SK-N-SH (cell line): ENCODE results near the gene VSIG2. TPM values are rescaled to one million over a fixed set of nuclear protein-coding genes. Genes with fewer than 3 reads are reported as not detected.

Experiments used
- CTCF ChIA-PET: fragments of 300-600, 350-600 bp; formaldehyde crosslinking; extraction: SDS; loops from one replicate; lab custom pipeline; 2021; lab: Yijun Ruan, JAX
- POLR2A ChIA-PET: fragments of 350-600 bp; sonication (Branson Sonifier 250); formaldehyde crosslinking; extraction: SDS; loops from one replicate; lab custom pipeline; 2020; ENCODE audit warnings: antibody characterized with exemption, inconsistent platforms; lab: Yijun Ruan, JAX
- DNase-seq: peaks from one replicate; pipeline ENCODE4 v3.0.0; 2012
- H2AFZ ChIP-seq: fragments of 200-600 bp; sonication (generic); 2 replicates; pipeline ENCODE4 v1.8.1; 2016; ENCODE audit warnings: antibody characterized with exemption, mild to moderate bottlenecking, low read depth
- H3F3A ChIP-seq: fragments of 200-600 bp; sonication (generic); replicated peaks from 2 replicates; pipeline ENCODE3; 2016; ENCODE audit warnings: antibody characterized with exemption, mild to moderate bottlenecking; ENCODE audit not compliant: insufficient read depth
- H3K27ac ChIP-seq, 2 experiments: fragments of 200-500 bp in 1 of 2; fragments of 200-600 bp in 1 of 2; sonication (Bioruptor generic) in 1 of 2; sonication (generic), shearing (Covaris generic) in 1 of 2; 2 replicates each; pipeline versions ENCODE4 v1.5.1 to v1.6.1; 2014 to 2016; ENCODE audit warnings: low read depth in 2 of 2, inconsistent platforms in 1 of 2, low read length in 1 of 2, mild to moderate bottlenecking in 1 of 2, mixed read lengths in 1 of 2
- H3K27me3 ChIP-seq: fragments of 200-600 bp; sonication (generic), shearing (Covaris generic); 2 replicates; pipeline ENCODE4 v1.6.1; 2016; ENCODE audit warnings: mixed run types; ENCODE audit not compliant: insufficient read depth
- H3K36me3 ChIP-seq, 2 experiments: fragments of 200-500 bp in 1 of 2; fragments of 200-600 bp in 1 of 2; sonication (Bioruptor generic) in 1 of 2; sonication (generic) in 1 of 2; replicated peaks in 1 of 2; 2 replicates each; pipeline versions ENCODE3 to v1.5.1; 2014 to 2016; ENCODE audit warnings: low read length in 1 of 2, mild to moderate bottlenecking in 1 of 2; ENCODE audit not compliant: insufficient read depth in 2 of 2, control insufficient read depth in 1 of 2
- H3K4me1 ChIP-seq, 2 experiments: fragments of 200-500 bp in 1 of 2; fragments of 200-600 bp in 1 of 2; sonication (Bioruptor generic) in 1 of 2; sonication (generic), shearing (Covaris generic) in 1 of 2; 2 replicates each; pipeline versions ENCODE4 v1.5.1 to v1.6.1; 2014 to 2016; ENCODE audit warnings: low read depth in 1 of 2, low read length in 1 of 2, mixed run types in 1 of 2; ENCODE audit not compliant: insufficient read depth in 2 of 2, control insufficient read depth in 1 of 2
- H3K4me2 ChIP-seq: fragments of 200-600 bp; sonication (generic), shearing (Covaris generic); 2 replicates; pipeline ENCODE4 v1.6.1; 2017; ENCODE audit warnings: mixed run types
- H3K4me3 ChIP-seq, 2 experiments: fragments of 200-500 bp in 1 of 2; fragments of 200-600 bp in 1 of 2; sonication (Bioruptor generic) in 1 of 2; sonication (generic), shearing (Covaris generic) in 1 of 2; 2 replicates each; pipeline versions ENCODE4 v1.5.1 to v1.8.1; 2014 to 2016; ENCODE audit warnings: low read depth in 2 of 2, inconsistent platforms in 1 of 2, low read length in 1 of 2, mild to moderate bottlenecking in 1 of 2, mixed read lengths in 1 of 2, moderate library complexity in 1 of 2
- H3K79me2 ChIP-seq: fragments of 200-600 bp; sonication (generic); 2 replicates; pipeline ENCODE4 v1.8.1; 2017; ENCODE audit warnings: mild to moderate bottlenecking; ENCODE audit not compliant: insufficient read depth
- H3K9ac ChIP-seq: fragments of 200-600 bp; sonication (generic); 2 replicates; pipeline ENCODE4 v1.6.1; 2017; ENCODE audit warnings: mixed run types
- H3K9me2 ChIP-seq: fragments of 200-600 bp; sonication (generic); 2 replicates; pipeline ENCODE4 v1.6.1; 2017; ENCODE audit warnings: mixed run types
- H3K9me3 ChIP-seq: fragments of 200-600 bp; sonication (generic); 2 replicates; pipeline ENCODE4 v1.6.1; 2017; ENCODE audit warnings: mixed run types, mild to moderate bottlenecking, moderate library complexity
- H4K20me1 ChIP-seq: fragments of 200-600 bp; sonication (generic); 2 replicates; pipeline ENCODE4 v1.6.1; 2017; ENCODE audit warnings: mild to moderate bottlenecking, mixed run types; ENCODE audit not compliant: insufficient read depth
- CTCF ChIP-seq: fragments of 200-600 bp; sonication (generic); IDR thresholded peaks from 2 replicates; pipeline ENCODE4 v1.6.1; 2017; ENCODE audit warnings: antibody characterized with exemption, mild to moderate bottlenecking, moderate library complexity
- EP300 ChIP-seq, 2 experiments: IDR thresholded peaks; 2 replicates each; pipeline versions ENCODE4 v1.4.0 to v1.6.1; 2012; ENCODE audit warnings: borderline replicate concordance in 1 of 2, low read depth in 1 of 2, low read length in 1 of 2
- FOSL2 ChIP-seq: IDR thresholded peaks from 2 replicates; pipeline ENCODE4 v1.4.0; 2012; ENCODE audit warnings: low read depth, mild to moderate bottlenecking, moderate library complexity, borderline replicate concordance
- FOXM1 ChIP-seq: IDR thresholded peaks from 2 replicates; pipeline ENCODE4 v1.4.0; 2012; ENCODE audit warnings: low read depth, mild to moderate bottlenecking
- GABPA ChIP-seq: IDR thresholded peaks from 2 replicates; pipeline ENCODE4 v1.4.0; 2012; ENCODE audit warnings: low read depth, mild to moderate bottlenecking
- GATA2 ChIP-seq: sonication (generic); formaldehyde crosslinking; IDR thresholded peaks from 2 replicates; pipeline ENCODE4 v1.5.0; 2020; ENCODE audit warnings: mild to moderate bottlenecking, missing genetic modification reagents
- IRF3 ChIP-seq: fragments of 150-350 bp; IDR thresholded peaks from 2 replicates; pipeline ENCODE4 v1.6.1; 2016; ENCODE audit warnings: mild to moderate bottlenecking, low read depth, low read length
- MXI1 ChIP-seq: IDR thresholded peaks from 2 replicates; pipeline ENCODE4 v1.6.1; 2012; ENCODE audit warnings: mild to moderate bottlenecking, low read depth, low read length, improper control_type of control experiment
- NFIC ChIP-seq: IDR thresholded peaks from 2 replicates; pipeline ENCODE4 v1.4.0; 2012; ENCODE audit warnings: borderline replicate concordance
- PBX3 ChIP-seq: IDR thresholded peaks from 2 replicates; pipeline ENCODE4; 2012
- RAD21 ChIP-seq: IDR thresholded peaks from 2 replicates; pipeline ENCODE4 v1.6.1; 2012; ENCODE audit warnings: mild to moderate bottlenecking, low read length
- RCOR1 ChIP-seq: fragments of 150-350 bp; IDR thresholded peaks from 2 replicates; pipeline ENCODE4 v1.6.1; 2017; ENCODE audit warnings: antibody characterized with exemption, low read length
- REST ChIP-seq: IDR thresholded peaks from 2 replicates; pipeline ENCODE4 v1.6.1; 2012; ENCODE audit warnings: mild to moderate bottlenecking, low read depth, low read length, moderate library complexity
- RFX5 ChIP-seq: IDR thresholded peaks from 2 replicates; pipeline ENCODE4 v1.6.1; 2012; ENCODE audit warnings: mild to moderate bottlenecking, improper control_type of control experiment, low read length
- RXRA ChIP-seq: IDR thresholded peaks from 2 replicates; pipeline ENCODE4 v1.4.0; 2012; ENCODE audit warnings: low read depth, mild to moderate bottlenecking, borderline replicate concordance
- TCF12 ChIP-seq: IDR thresholded peaks from 2 replicates; pipeline ENCODE4 v1.4.0; 2012
- TEAD4 ChIP-seq: IDR thresholded peaks from 2 replicates; pipeline ENCODE4 v1.4.0; 2012; ENCODE audit warnings: mild to moderate bottlenecking, borderline replicate concordance; ENCODE audit not compliant: insufficient read depth
- USF2 ChIP-seq: fragments of 150-350 bp; IDR thresholded peaks from 2 replicates; pipeline ENCODE4 v1.6.1; 2017; ENCODE audit warnings: antibody characterized with exemption, low read length, low read depth, borderline replicate concordance
- WGBS: methylation state at CpG from one replicate; pipeline ENCODE4 v1.1.6; 2017; ENCODE audit warnings: low lambda C conversion rate; 5-methylcytosine and 5-hydroxymethylcytosine counted together
- polyA plus RNA-seq, 3 experiments: library from polyadenylated mRNA; depleted of rRNA; stranded (reverse); fragments of >200 nt; gene quantifications; 2 replicates each; pipeline ENCODE4 v1.2.3, GENCODE V29; 2012

VSIG2 gene
- polyA plus RNA-seq, 1 of the 3 experiments (the other 2 are of a cell fraction) = not detected

GRCh38 chr11:124751391-124751740 is 689 bp downstream of the VSIG2 start:
- no peaks in the 10 kb centered on the region for H3K36me3 ChIP-seq
- peak; percentile 33 for DNase-seq
- TF ChIP-seq NFIC = no peak
- no peak for TF ChIP-seq MXI1
- no peak for TF ChIP-seq EP300 (IDR thresholded peaks at IDR 0.05; ENCODE audit: borderline replicate concordance in 1 of 2, low read depth in 1 of 2, low read length in 1 of 2)
- TF ChIP-seq PBX3 = no peak
- TF ChIP-seq TCF12 = no peak
- TF ChIP-seq RCOR1 = no peak
- no peak for TF ChIP-seq GATA2 (CRISPR knock-in tag)
- no peak for TF ChIP-seq IRF3
- TF ChIP-seq GABPA = no peak
- TF ChIP-seq REST = no peak
- no peak for TF ChIP-seq FOXM1
- no peak for TF ChIP-seq RXRA
- no peak for TF ChIP-seq TEAD4
- no peak for TF ChIP-seq RFX5
- TF ChIP-seq CTCF = no peak
- no peak for TF ChIP-seq USF2
- no peak for TF ChIP-seq FOSL2
- TF ChIP-seq RAD21 = no peak
- TF ChIP-seq, all 33 proteins: peak for 0
- ChIA-PET CTCF (interaction anchor here (0.7 to 5.3 kb wide), 5 partner anchors 11 to 125 kb away, joined by 3 to 31 read pairs (median 3); partner anchors contain the start of genes ESAM, MSANTD2 and NRGN), POLR2A (no interaction called here)
- no peaks in the 10 kb centered on the region for H3K9me3 ChIP-seq
- 82% methylated on average over 10 of the region's 11 CpGs for WGBS
- no peak overlapping the region for H3K4me3 ChIP-seq
- no peak overlapping the region for H3K9ac ChIP-seq
- no peaks in the 10 kb centered on the region for H4K20me1 ChIP-seq
- H2AFZ ChIP-seq = no peak overlapping the region
- H3K9me2 ChIP-seq = no peaks in the 10 kb centered on the region
- H3K79me2 ChIP-seq = no peaks in the 10 kb centered on the region
- H3F3A ChIP-seq = peaks cover 9% of the 10 kb centered on the region
- H3K27ac ChIP-seq = no peak overlapping the region
- H3K4me2 ChIP-seq = no peak overlapping the region
- H3K27me3 ChIP-seq = no peaks in the 10 kb centered on the region
- no peaks in the 10 kb centered on the region for H3K4me1 ChIP-seq
